GM18505 (cell line): ENCODE data around the gene DIDO1.
A peak's percentile ranks its signal among the peaks of the same experiment; 100 is the strongest.

ENCODE experiments used
- ATAC-seq: cut with Tn5 transposase; IDR thresholded peaks from one replicate; pipeline ENCODE4 v1.9.1; 2021; ENCODE audit not compliant: unreplicated experiment
- POLR2A ChIP-seq: IDR thresholded peaks from 4 replicates; pipeline ENCODE4 v1.6.1; 2011; ENCODE audit warnings: borderline replicate concordance; ENCODE audit not compliant: insufficient read depth, insufficient read length; ENCODE audit errors: extremely low read depth

The DIDO1 gene

GRCh38 chr20:62959998-62960436 is 33.7 kb upstream of the DIDO1 start:
- no peak for TF ChIP-seq POLR2A
- ATAC-seq: no peak

- ATAC-seq: no peak
- TF ChIP-seq POLR2A: no peak
These were observed 33.0 kb upstream of the DIDO1 start for GRCh38 chr20:62959101-62959971.

GRCh38 chr20:62958388-62959100 is 32.2 kb upstream of the DIDO1 start:
- TF ChIP-seq POLR2A: no peak

GRCh38 chr20:62957136-62958117 is 31.1 kb upstream of the DIDO1 start:
- ATAC-seq: no peak
- no peak for TF ChIP-seq POLR2A

More at GRCh38 chr20:62958388-62959100, 32.2 kb upstream of the DIDO1 start:
- no peak for ATAC-seq

- no peak for ATAC-seq
- no peak for TF ChIP-seq POLR2A
These were observed 30.3 kb upstream of the DIDO1 start for GRCh38 chr20:62956387-62957135.

GRCh38 chr20:62955519-62956386 is 29.4 kb upstream of the DIDO1 start:
- ATAC-seq: no peak
- TF ChIP-seq POLR2A: no peak

GRCh38 chr20:62953839-62954703 is 27.8 kb upstream of the DIDO1 start:
- TF ChIP-seq POLR2A: peak; percentile 35
- peak; percentile 63 for ATAC-seq

GRCh38 chr20:62952968-62953838 is 26.9 kb upstream of the DIDO1 start:
- ATAC-seq: no peak
- no peak for TF ChIP-seq POLR2A

- TF ChIP-seq POLR2A: peak; percentile 53
- ATAC-seq: peak; percentile 39
These were observed 26.2 kb upstream of the DIDO1 start, which contains the start of gene SLC17A9 for GRCh38 chr20:62952373-62952967. TSS of gene SLC17A9 (plus strand) at chr20:62952709. CDS start at chr20:62952831, 122 bp downstream.

- no peak for TF ChIP-seq POLR2A
- ATAC-seq: no peak
These were observed 25.6 kb upstream of the DIDO1 start for GRCh38 chr20:62951896-62952372.
